A549 (cell line): ENCODE data around the gene KATNAL1. TPM values are rescaled to one million over a fixed set of nuclear protein-coding genes. Genes with fewer than 3 reads are reported as not detected.

Experiments used
- ATAC-seq, 2 experiments: fragments of 200-7000 bp in 1 of 2; fragments of >200 bp in 1 of 2; cut with Nextera tagmentation in 1 of 2; cut with Tn5 transposase in 1 of 2; 3 replicates each; pipeline versions ENCODE4 v1.8.0 to v1.9.1; 2018 to 2020; ENCODE audit warnings: mild to moderate bottlenecking in 1 of 2, moderate library complexity in 1 of 2
- CTCF ChIA-PET: fragments of 300-600 bp; sonication (Branson Sonifier 250); formaldehyde crosslinking; extraction: SDS; loops from one replicate; lab custom pipeline; 2021; ENCODE audit warnings: antibody characterized with exemption, inconsistent platforms; lab: Yijun Ruan, JAX
- POLR2A ChIA-PET: fragments of 350-600 bp; formaldehyde crosslinking; extraction: SDS; loops from one replicate; lab custom pipeline; 2021; ENCODE audit warnings: antibody characterized with exemption, inconsistent platforms; lab: Yijun Ruan, JAX
- DNase-seq, 2 experiments: peaks; one replicate each; pipeline versions ENCODE4 v3.0.0 to v3.0.0-alpha.2; 2011 to 2016; ENCODE audit warnings: low read depth in 1 of 2, low spot score in 1 of 2
- FAIRE-seq: peaks from 2 replicates; lab custom pipeline; 2011; peaks lifted over from hg19 to GRCh38; lab: Jason Lieb, UNC
- H3K27ac ChIP-seq, 2 experiments: fragments of >200 bp; sonication (Bioruptor Twin); formaldehyde crosslinking; 3 replicates each; pipeline ENCODE4 v1.5.1; 2016 to 2017
- H3K4me1 ChIP-seq: fragments of >200 bp; sonication (Bioruptor Twin); formaldehyde crosslinking; 3 replicates; pipeline ENCODE4 v1.6.1; 2016
- H3K4me2 ChIP-seq: fragments of >200 bp; sonication (Bioruptor Twin); formaldehyde crosslinking; 3 replicates; pipeline ENCODE4 v1.6.1; 2016
- H3K4me3 ChIP-seq: fragments of >200 bp; sonication (Bioruptor Twin); formaldehyde crosslinking; 3 replicates; pipeline ENCODE4 v1.5.1; 2016
- H3K9me3 ChIP-seq: fragments of >200 bp; sonication (Bioruptor Twin); formaldehyde crosslinking; 3 replicates; pipeline ENCODE4 v1.6.1; 2016
- BCL3 ChIP-seq: fragments of >200 bp; sonication (Bioruptor Twin); formaldehyde crosslinking; IDR thresholded peaks from 3 replicates; pipeline ENCODE4 v1.6.1; 2016
- CBX8 ChIP-seq: fragments of 200-600 bp; sonication (generic); IDR thresholded peaks from 2 replicates; pipeline ENCODE4 v1.6.1; 2016
- CEBPB ChIP-seq, 2 experiments: fragments of >200 bp in 1 of 2; sonication (Bioruptor Twin) in 1 of 2; formaldehyde crosslinking in 1 of 2; IDR thresholded peaks; 2 replicates each; pipeline ENCODE4 v1.6.1; 2012 to 2016
- CTCF ChIP-seq: fragments of >200 bp; sonication (Bioruptor Twin); formaldehyde crosslinking; IDR thresholded peaks from 3 replicates; pipeline ENCODE4 v1.5.1; 2016
- ELK1 ChIP-seq: fragments of 150-350 bp; IDR thresholded peaks from 2 replicates; pipeline ENCODE4 v1.6.1; 2014; ENCODE audit warnings: low read depth, mild to moderate bottlenecking, low read length
- EP300 ChIP-seq, 2 experiments: fragments of >200 bp; sonication (Bioruptor Twin); formaldehyde crosslinking; IDR thresholded peaks; 2 replicates in 1 of 2; 3 replicates in 1 of 2; pipeline ENCODE4 v1.6.1; 2016 to 2017
- FOXS1 ChIP-seq: fragments of 250-450 bp; sonication (Bioruptor Pico); IDR thresholded peaks from 2 replicates; pipeline ENCODE4 v1.5.0; 2020; ENCODE audit warnings: mild to moderate bottlenecking, moderate library complexity
- HMGXB4 ChIP-seq: fragments of 250-450 bp; sonication (Bioruptor Pico); IDR thresholded peaks from 2 replicates; pipeline ENCODE4 v1.5.0; 2021; ENCODE audit warnings: mild to moderate bottlenecking, moderate library complexity, borderline replicate concordance
- MYC ChIP-seq: IDR thresholded peaks from 2 replicates; pipeline ENCODE4 v1.6.1; 2012; ENCODE audit warnings: mild to moderate bottlenecking, inconsistent platforms, low read length, improper control_type of control experiment, borderline replicate concordance
- NR3C1 ChIP-seq: fragments of >200 bp; sonication (Bioruptor Twin); formaldehyde crosslinking; IDR thresholded peaks from 3 replicates; pipeline ENCODE4 v1.6.1; 2017
- PBX3 ChIP-seq: IDR thresholded peaks from 2 replicates; pipeline ENCODE4 v1.6.1; 2012
- PHF8 ChIP-seq: fragments of 200-600 bp; sonication (generic); IDR thresholded peaks from 2 replicates; pipeline ENCODE4 v1.6.1; 2016; ENCODE audit warnings: low read depth, mild to moderate bottlenecking, antibody characterized with exemption, moderate library complexity, borderline replicate concordance
- POLR2AphosphoS2 ChIP-seq: conservative IDR thresholded peaks from 2 replicates; pipeline ENCODE4 v1.6.1; 2012; ENCODE audit warnings: low read length, improper control_type of control experiment, inconsistent platforms
- RARB ChIP-seq: fragments of 250-450 bp; sonication (Bioruptor Pico); IDR thresholded peaks from 2 replicates; pipeline ENCODE4 v1.8.0; 2021; ENCODE audit warnings: mild to moderate bottlenecking, moderate library complexity
- REST ChIP-seq: fragments of 200-600 bp; sonication (generic); IDR thresholded peaks from 2 replicates; pipeline ENCODE4 v1.6.1; 2016; ENCODE audit warnings: antibody characterized with exemption, mild to moderate bottlenecking, moderate library complexity
- SMC3 ChIP-seq: fragments of >200 bp; sonication (Bioruptor Twin); formaldehyde crosslinking; IDR thresholded peaks from 3 replicates; pipeline ENCODE4 v1.6.1; 2018; ENCODE audit warnings: inconsistent platforms
- ZFP36 ChIP-seq: fragments of 450-650 bp; IDR thresholded peaks from 2 replicates; pipeline ENCODE4 v1.6.1; 2014; ENCODE audit warnings: borderline replicate concordance; ENCODE audit not compliant: partially characterized antibody
- ZSCAN20 ChIP-seq: fragments of 250-450 bp; sonication (Bioruptor Pico); IDR thresholded peaks from 2 replicates; pipeline ENCODE4 v1.8.0; 2022; ENCODE audit warnings: mild to moderate bottlenecking, moderate library complexity
- WGBS: methylation state at CpG from one replicate; pipeline ENCODE4 v1.1.6; 2017; ENCODE audit errors: missing lambda C conversion rate; 5-methylcytosine and 5-hydroxymethylcytosine counted together
- polyA plus RNA-seq, 4 experiments: library from polyadenylated mRNA; depleted of rRNA in 3 of 4; stranded (reverse); fragments of >200 nt; fragmentation: RNase III in 1 of 4; extraction: RNeasy Plus Mini Kit Qiagen cat#74134 plus additional on column Dnase treatment in 1 of 4; gene quantifications; 2 replicates in 3 of 4; 3 replicates in 1 of 4; pipeline ENCODE4 v1.2.3, GENCODE V29; 2011 to 2017

Gene KATNAL1
- polyA plus RNA-seq, 2 of the 4 experiments (the other 2 are of a cell fraction), result 7.9 to 10.5 TPM

- no peak for TF ChIP-seq CBX8
- no peak for TF ChIP-seq RARB (CRISPR knock-in tag)
- FAIRE-seq (no peak), DNase-seq (no peak), ATAC-seq (no peak)
- Histone ChIP-seq H3K4me1 (no peaks in the 10 kb centered on the region), H3K4me3 (no peak overlapping the region), H3K9me3 (no peaks in the 10 kb centered on the region), H3K27ac (no peak overlapping the region), H3K4me2 (no peak overlapping the region)
- ChIA-PET CTCF (interaction anchor here (1.2 kb wide), 1 partner anchor 47 kb away, joined by 3 read pairs; no protein-coding TSS in a partner anchor), POLR2A (no interaction called here)
- 100% methylated on average over 1 of the region's 2 CpGs for WGBS
Measured at GRCh38 chr13:30179597-30180276, 127.6 kb downstream of the KATNAL1 start.

- Histone ChIP-seq H3K4me1 (no peaks in the 10 kb centered on the region), H3K9me3 (no peaks in the 10 kb centered on the region), H3K4me3 (no peak overlapping the region), H3K4me2 (no peak overlapping the region), H3K27ac (no peak overlapping the region)
- no peak for ATAC-seq
- FAIRE-seq, result no peak
- no peak for DNase-seq
- 62% methylated on average over 5 of the region's 5 CpGs for WGBS
- POLR2A ChIA-PET, result no interaction called here
- CTCF ChIA-PET, result interaction anchor here (0.6 kb wide), 1 partner anchor 75 kb away, joined by 3 read pairs; no protein-coding TSS in a partner anchor
- no peak for TF ChIP-seq CTCF
- TF ChIP-seq EP300 (IDR thresholded peaks at IDR 0.05), result no peak
- TF ChIP-seq RARB (CRISPR knock-in tag), result no peak
- no peak for TF ChIP-seq HMGXB4
- TF ChIP-seq SMC3, result no peak
- TF ChIP-seq ELK1, result no peak
- no peak for TF ChIP-seq POLR2AphosphoS2
- no peak for TF ChIP-seq FOXS1
- TF ChIP-seq REST, result no peak
- TF ChIP-seq BCL3, result no peak
- no peak for TF ChIP-seq PHF8
- TF ChIP-seq PBX3, result no peak
- TF ChIP-seq ZSCAN20 (CRISPR knock-in tag), result no peak
- no peak for TF ChIP-seq NR3C1
- no peak for TF ChIP-seq MYC
- no peak for TF ChIP-seq ZFP36
- no peak for TF ChIP-seq CEBPB (IDR thresholded peaks at IDR 0.05)
Measured at GRCh38 chr13:30178976-30179375, 128.4 kb downstream of the KATNAL1 start.
